ENCODE results near the gene PLCB4. TPM values are rescaled to one million over a fixed set of nuclear protein-coding genes. Genes with fewer than 3 reads are reported as not detected.

PLCB4 gene
- total RNA-seq, 4 donors from 2014 or later, result 20.6 to 45.9 (median 34.2) TPM

GRCh38 chr20:9392892-9393857, 324.3 kb downstream of the PLCB4 start:
- H3K4me3 ChIP-seq, result no peak overlapping the region
- TF ChIP-seq, protein P1, sequence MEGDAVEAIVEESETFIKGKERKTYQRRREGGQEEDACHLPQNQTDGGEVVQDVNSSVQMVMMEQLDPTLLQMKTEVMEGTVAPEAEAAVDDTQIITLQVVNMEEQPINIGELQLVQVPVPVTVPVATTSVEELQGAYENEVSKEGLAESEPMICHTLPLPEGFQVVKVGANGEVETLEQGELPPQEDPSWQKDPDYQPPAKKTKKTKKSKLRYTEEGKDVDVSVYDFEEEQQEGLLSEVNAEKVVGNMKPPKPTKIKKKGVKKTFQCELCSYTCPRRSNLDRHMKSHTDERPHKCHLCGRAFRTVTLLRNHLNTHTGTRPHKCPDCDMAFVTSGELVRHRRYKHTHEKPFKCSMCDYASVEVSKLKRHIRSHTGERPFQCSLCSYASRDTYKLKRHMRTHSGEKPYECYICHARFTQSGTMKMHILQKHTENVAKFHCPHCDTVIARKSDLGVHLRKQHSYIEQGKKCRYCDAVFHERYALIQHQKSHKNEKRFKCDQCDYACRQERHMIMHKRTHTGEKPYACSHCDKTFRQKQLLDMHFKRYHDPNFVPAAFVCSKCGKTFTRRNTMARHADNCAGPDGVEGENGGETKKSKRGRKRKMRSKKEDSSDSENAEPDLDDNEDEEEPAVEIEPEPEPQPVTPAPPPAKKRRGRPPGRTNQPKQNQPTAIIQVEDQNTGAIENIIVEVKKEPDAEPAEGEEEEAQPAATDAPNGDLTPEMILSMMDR (IDR thresholded peaks at IDR 0.05), result peak; percentile 35 to 52 (median 49)
- TF ChIP-seq EP300 (IDR thresholded peaks at IDR 0.05; ENCODE audit: low read depth), result no peak
- 51 to 54% methylated on average over 2 to 4 of the region's 4 CpGs for WGBS, 2 donors (ENCODE audit: low coverage in 1 of 2)
- H3K9me3 ChIP-seq, result no peaks in the 10 kb centered on the region
- peaks cover 0 to 18% (median 8%) of the 10 kb centered on the region in 4 donors for H3K4me1 ChIP-seq
- H3K27ac ChIP-seq, result no peak overlapping the region
- peak; percentile 46 for DNase-seq
- H3K36me3 ChIP-seq, result peaks cover 0 to 13% (median 0%) of the 10 kb centered on the region in 4 donors
- H3K27me3 ChIP-seq, result no peaks in the 10 kb centered on the region
- in situ Hi-C loops (cut with MboI; ENCODE audit: low pct_ligation_motif_present in 1 of 4, low pct_unique_long_range_greater_than_20kb in 1 of 4, low sequenced_read_pairs in 3 of 4), result no loop called here
- intact Hi-C loops (cut with DNase I; ENCODE audit: low total_unique reads), result no loop called here

DNA sequence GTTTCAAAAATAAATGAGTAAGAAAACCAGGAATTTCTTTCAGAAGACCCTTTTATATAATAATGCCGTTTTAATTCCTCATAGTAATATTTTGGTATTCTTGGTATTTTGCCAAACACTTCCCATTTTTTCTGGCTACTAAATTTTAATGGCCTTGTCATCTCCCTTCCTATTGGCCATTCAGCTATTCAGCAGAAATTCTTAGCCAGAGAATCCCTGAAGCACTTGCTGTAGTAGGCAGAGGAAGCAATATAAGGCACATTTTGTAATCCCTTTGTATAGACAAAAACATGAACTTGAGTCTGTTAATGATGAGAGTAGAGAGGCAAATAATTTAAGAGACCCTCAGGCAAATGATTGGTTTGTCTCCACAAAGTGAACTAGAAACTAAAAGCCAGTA, 327.1 kb downstream of the PLCB4 start:
- WGBS, 2 donors (ENCODE audit: low coverage in 1 of 2), result 71 to 85% methylated on average over 1 of the region's 1 CpG
- in situ Hi-C loops (cut with MboI; ENCODE audit: low pct_ligation_motif_present in 1 of 4, low pct_unique_long_range_greater_than_20kb in 1 of 4, low sequenced_read_pairs in 3 of 4) (no loop called here), intact Hi-C loops (cut with DNase I; ENCODE audit: low total_unique reads) (no loop called here)
- DNase-seq, result no peak
- TF ChIP-seq, protein P1 (IDR thresholded peaks at IDR 0.05), result no peak
- TF ChIP-seq POLR2A (IDR thresholded peaks at IDR 0.05) (no peak), EP300 (IDR thresholded peaks at IDR 0.05; ENCODE audit: low read depth) (no peak), POLR2AphosphoS5 (IDR thresholded peaks at IDR 0.05) (no peak)
- Histone ChIP-seq H3K36me3 (peaks cover 0 to 13% (median 0%) of the 10 kb centered on the region in 4 donors), H3K4me3 (no peak overlapping the region), H3K27me3 (no peaks in the 10 kb centered on the region), H3K27ac (no peak overlapping the region), H3K9me3 (no peaks in the 10 kb centered on the region), H3K4me1 (peaks cover 0 to 6% (median 0%) of the 10 kb centered on the region in 4 donors)

DNA sequence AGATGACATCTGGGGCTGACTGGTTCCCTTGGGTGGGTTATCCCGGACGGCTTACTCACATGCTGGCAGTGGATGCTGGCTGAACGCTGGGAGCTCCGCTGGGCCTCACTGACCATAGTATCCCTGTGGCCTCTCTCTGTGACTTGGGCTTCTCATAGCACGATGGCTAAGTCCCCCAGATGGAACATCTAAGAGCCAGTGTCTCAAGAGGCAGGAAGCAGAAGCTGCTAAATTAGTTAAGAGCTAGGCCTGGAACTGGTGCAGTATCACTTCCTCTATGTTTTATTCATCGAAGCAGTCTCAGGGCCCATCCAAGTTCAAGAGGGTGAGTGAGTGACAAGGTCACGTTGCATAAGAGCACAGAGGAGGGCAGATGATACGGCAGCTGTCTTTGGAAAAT, 329.0 kb downstream of the PLCB4 start:
- intact Hi-C loops (cut with DNase I; ENCODE audit: low total_unique reads) (no loop called here), in situ Hi-C loops (cut with MboI; ENCODE audit: low pct_ligation_motif_present in 1 of 4, low pct_unique_long_range_greater_than_20kb in 1 of 4, low sequenced_read_pairs in 3 of 4) (no loop called here)
- Histone ChIP-seq H3K36me3 (peaks cover 0 to 13% (median 5%) of the 10 kb centered on the region in 4 donors), H3K27ac (no peak overlapping the region), H3K4me3 (no peak overlapping the region), H3K27me3 (no peaks in the 10 kb centered on the region), H3K4me1 (peaks cover 0 to 6% (median 0%) of the 10 kb centered on the region in 4 donors), H3K9me3 (no peaks in the 10 kb centered on the region)
- TF ChIP-seq POLR2A (IDR thresholded peaks at IDR 0.05) (no peak), POLR2AphosphoS5 (IDR thresholded peaks at IDR 0.05) (no peak), EP300 (IDR thresholded peaks at IDR 0.05; ENCODE audit: low read depth) (no peak)
- TF ChIP-seq, protein P1 (IDR thresholded peaks at IDR 0.05), result no peak
- DNase-seq, result no peak
- WGBS, 2 donors (ENCODE audit: low coverage in 1 of 2), result 69 to 93% methylated on average over 3 to 8 of the region's 8 CpGs

GRCh38 chr20:9398882-9399281, 330.0 kb downstream of the PLCB4 start:
- 77 to 78% methylated on average over 4 of the region's 4 CpGs for WGBS, 2 donors (ENCODE audit: low coverage in 1 of 2)
- in situ Hi-C loops (cut with MboI; ENCODE audit: low pct_ligation_motif_present in 1 of 4, low pct_unique_long_range_greater_than_20kb in 1 of 4, low sequenced_read_pairs in 3 of 4), result no loop called here

More at GRCh38 chr20:9398882-9399281, 330.0 kb downstream of the PLCB4 start:
- TF ChIP-seq POLR2A (IDR thresholded peaks at IDR 0.05) (no peak), POLR2AphosphoS5 (IDR thresholded peaks at IDR 0.05) (no peak), EP300 (IDR thresholded peaks at IDR 0.05; ENCODE audit: low read depth) (no peak)
- TF ChIP-seq, protein P1 (IDR thresholded peaks at IDR 0.05), result no peak
- no peaks in the 10 kb centered on the region for H3K27me3 ChIP-seq
- peaks cover 0 to 17% (median 7%) of the 10 kb centered on the region in 4 donors for H3K36me3 ChIP-seq
- intact Hi-C loops (cut with DNase I; ENCODE audit: low total_unique reads), result no loop called here
- H3K4me1 ChIP-seq, result no peaks in the 10 kb centered on the region
- no peak overlapping the region for H3K4me3 ChIP-seq
- no peaks in the 10 kb centered on the region for H3K9me3 ChIP-seq
- H3K27ac ChIP-seq, result no peak overlapping the region
- no peak for DNase-seq

Data from transverse colon (tissue), 4 donors.